Gastroesophageal sphincter (tissue), 3 donors: ENCODE data around the gene MAP7D3.

Source experiments
- CTCF ChIP-seq, 4 experiments: fragments of 200-600 bp in 2 of 4; fragments of 450-650 bp in 2 of 4; sonication (generic) in 1 of 4; IDR thresholded peaks; one replicate each; pipeline ENCODE4 v1.5.1; 2017 to 2019; ENCODE audit warnings: antibody characterized with exemption in 4 of 4, mild to moderate bottlenecking in 2 of 4, moderate library complexity in 2 of 4
- POLR2A ChIP-seq, 2 donors: fragments of 450-650 bp; IDR thresholded peaks; one replicate each; pipeline ENCODE4 v1.6.1; 2017; ENCODE audit warnings: antibody characterized with exemption in 2 of 2, mild to moderate bottlenecking in 2 of 2, moderate library complexity in 1 of 2
- POLR2AphosphoS5 ChIP-seq: sonication (generic); formaldehyde crosslinking; IDR thresholded peaks from one replicate; pipeline ENCODE4 v1.6.1; 2017; ENCODE audit warnings: antibody characterized with exemption

GRCh38 chrX:136179133-136179532, 72.1 kb downstream of the MAP7D3 start:
- no peak for TF ChIP-seq CTCF (IDR thresholded peaks at IDR 0.05)
- no peak for TF ChIP-seq POLR2AphosphoS5
- no peak for TF ChIP-seq POLR2A (IDR thresholded peaks at IDR 0.05)
